Epithelial cell of proximal tubule (primary cell): ENCODE measurements around the gene COG5. TPM values are rescaled to one million over a fixed set of nuclear protein-coding genes. Genes with fewer than 3 reads are reported as not detected.

Source experiments
- DNase-seq: peaks from one replicate; pipeline ENCODE4 v3.0.0-alpha.2; 2011; ENCODE audit warnings: low read depth
- H3K4me3 ChIP-seq: 2 replicates; pipeline ENCODE4 v1.5.1; 2011; ENCODE audit warnings: low read depth, mild to moderate bottlenecking, low read length
- CTCF ChIP-seq: conservative IDR thresholded peaks from 2 replicates; pipeline ENCODE4 v1.5.1; 2012; ENCODE audit warnings: low read depth, mild to moderate bottlenecking, low read length
- total RNA-seq: library from RNA; depleted of rRNA; stranded (reverse); fragments of >200 nt; gene quantifications from 2 replicates; pipeline ENCODE4 v1.2.3, GENCODE V29; 2015

The COG5 gene
- total RNA-seq, 1 donor from 2014 or later = 31.4 TPM

- TF ChIP-seq CTCF = no peak
- H3K4me3 ChIP-seq = no peak overlapping the region
- no peak for DNase-seq
These were observed 299.0 kb downstream of the COG5 start for GRCh38 chr7:107264723-107265122.

GRCh38 chr7:107262857-107263256, 300.9 kb downstream of the COG5 start:
- no peak for DNase-seq
- TF ChIP-seq CTCF = no peak
- H3K4me3 ChIP-seq = no peak overlapping the region

GRCh38 chr7:107258737-107259136, 305.0 kb downstream of the COG5 start:
- H3K4me3 ChIP-seq = no peak overlapping the region
- TF ChIP-seq CTCF = no peak
- no peak for DNase-seq

- H3K4me3 ChIP-seq = no peak overlapping the region
- no peak for TF ChIP-seq CTCF
- DNase-seq = no peak
These were observed 308.1 kb downstream of the COG5 start for GRCh38 chr7:107255602-107256001.

GRCh38 chr7:107254398-107254985, 309.2 kb downstream of the COG5 start:
- DNase-seq = no peak
- TF ChIP-seq CTCF = no peak
- no peak overlapping the region for H3K4me3 ChIP-seq

- no peak for TF ChIP-seq CTCF
- no peak overlapping the region for H3K4me3 ChIP-seq
- DNase-seq = no peak
These were observed 310.1 kb downstream of the COG5 start for GRCh38 chr7:107253599-107253998.

GRCh38 chr7:107251963-107252362, 311.8 kb downstream of the COG5 start:
- no peak overlapping the region for H3K4me3 ChIP-seq
- DNase-seq = no peak
- no peak for TF ChIP-seq CTCF
